HepG2 (cell line): ENCODE measurements around the gene SLC22A23. TPM values are rescaled to one million over a fixed set of nuclear protein-coding genes. Genes with fewer than 3 reads are reported as not detected.

Experiments used
- ATF7 ChIP-seq, 2 experiments: fragments of 450-650 bp in 1 of 2; sonication (generic) in 1 of 2; formaldehyde crosslinking in 1 of 2; IDR thresholded peaks; 2 replicates each; pipeline versions ENCODE4 v1.4.0 to v1.6.1; 2016 to 2020; ENCODE audit warnings: antibody characterized with exemption in 1 of 2, mild to moderate bottlenecking in 1 of 2, missing genetic modification reagents in 1 of 2
- BHLHE40 ChIP-seq: IDR thresholded peaks from 2 replicates; pipeline ENCODE4 v1.6.1; 2011; ENCODE audit warnings: low read length, improper control_type of control experiment
- BRD4 ChIP-seq: sonication (generic); formaldehyde crosslinking; IDR thresholded peaks from 2 replicates; pipeline ENCODE4 v1.4.0; 2020; ENCODE audit warnings: missing genetic modification reagents
- EP300 ChIP-seq, 3 experiments: sonication (generic) in 1 of 3; formaldehyde crosslinking in 1 of 3; IDR thresholded peaks; 2 replicates each; pipeline versions ENCODE4 v1.5.1 to v1.6.1; 2011 to 2020; ENCODE audit warnings: low read depth in 2 of 3, low read length in 2 of 3, borderline replicate concordance in 1 of 3, improper control_type of control experiment in 1 of 3, mild to moderate bottlenecking in 1 of 3, missing genetic modification reagents in 1 of 3, moderate library complexity in 1 of 3
- HDAC1 ChIP-seq: sonication (generic); formaldehyde crosslinking; IDR thresholded peaks from 2 replicates; pipeline ENCODE4 v1.5.1; 2020; ENCODE audit warnings: mild to moderate bottlenecking, missing genetic modification reagents
- KMT2A ChIP-seq: sonication (generic); formaldehyde crosslinking; IDR thresholded peaks from 2 replicates; pipeline ENCODE4 v1.4.0; 2020; ENCODE audit warnings: missing genetic modification reagents
- KMT2B ChIP-seq: IDR thresholded peaks from 2 replicates; pipeline ENCODE4 v1.6.1; 2016; ENCODE audit warnings: missing genetic modification reagents, missing compliant biosample characterization
- NFRKB ChIP-seq: fragments of 450-650 bp; IDR thresholded peaks from 2 replicates; pipeline ENCODE4 v1.6.1; 2017
- SMAD3 ChIP-seq: sonication (generic); formaldehyde crosslinking; IDR thresholded peaks from 2 replicates; pipeline ENCODE4 v1.4.0; 2020; ENCODE audit warnings: missing genetic modification reagents
- XRCC5 ChIP-seq: fragments of 200-400 bp; formaldehyde crosslinking; optimal IDR thresholded peaks from 2 replicates; pipeline ENCODE3; 2017; ENCODE audit warnings: mild to moderate bottlenecking, low read length
- ZBTB1 ChIP-seq: sonication (generic); formaldehyde crosslinking; IDR thresholded peaks from 2 replicates; pipeline ENCODE4 v1.4.0; 2020; ENCODE audit warnings: missing genetic modification reagents, borderline replicate concordance
- ZNF510 ChIP-seq: sonication (generic); formaldehyde crosslinking; IDR thresholded peaks from 2 replicates; pipeline ENCODE4 v1.4.0; 2020; ENCODE audit warnings: low read depth, mild to moderate bottlenecking, missing genetic modification reagents
- ZNF850 ChIP-seq: sonication (generic); formaldehyde crosslinking; conservative IDR thresholded peaks from 2 replicates; pipeline ENCODE4 v1.9.0; 2021; ENCODE audit warnings: mild to moderate bottlenecking, missing genetic modification reagents
- polyA plus RNA-seq, 8 experiments: library from polyadenylated mRNA; depleted of rRNA in 3 of 8; stranded (reverse) in 7 of 8; unstranded in 1 of 8; fragments of >200 nt; fragmentation: Illumina TruSeq in 4 of 8; extraction: Trizol in 4 of 8; gene quantifications; 2 replicates each; pipeline versions ENCODE4 v1.2.1 to v1.2.3, GENCODE V29; 2011 to 2016; ENCODE audit warnings: low read depth in 4 of 8, missing spikeins in 1 of 8, mixed read lengths in 1 of 8; ENCODE audit not compliant: insufficient read depth in 1 of 8
- total RNA-seq, 5 experiments: library from RNA; depleted of rRNA; stranded (reverse); fragments of >200 nt; fragmentation: Illumina TruSeq; extraction: Trizol; gene quantifications; 2 replicates each; pipeline ENCODE4 v1.2.3, GENCODE V29; 2016; ENCODE audit warnings: low read depth in 1 of 5
- TF ChIP-seq, protein P1 (sequence below): sonication (generic); formaldehyde crosslinking; IDR thresholded peaks from 2 replicates; pipeline ENCODE4 v1.8.0; 2022; ENCODE audit warnings: mild to moderate bottlenecking, missing genetic modification reagents, moderate library complexity
- TF ChIP-seq, protein P2 (sequence below): IDR thresholded peaks from 2 replicates; pipeline ENCODE4 v1.6.1; 2016; ENCODE audit warnings: low read depth
- TF ChIP-seq, protein P3 (sequence below): IDR thresholded peaks from 2 replicates; pipeline ENCODE4 v1.6.1; 2016; ENCODE audit warnings: mild to moderate bottlenecking, missing biosample characterization, missing genetic modification reagents
- TF ChIP-seq, protein P4 (sequence below): IDR thresholded peaks from 2 replicates; pipeline ENCODE4 v1.4.0; 2020; ENCODE audit warnings: mild to moderate bottlenecking, missing genetic modification reagents

Gene SLC22A23
- total and polyA plus RNA-seq, 2 of the 13 experiments (the other 11 are each of a cell fraction or from before 2014, with no cell fraction given): 11.8 to 17.5 TPM

DNA sequence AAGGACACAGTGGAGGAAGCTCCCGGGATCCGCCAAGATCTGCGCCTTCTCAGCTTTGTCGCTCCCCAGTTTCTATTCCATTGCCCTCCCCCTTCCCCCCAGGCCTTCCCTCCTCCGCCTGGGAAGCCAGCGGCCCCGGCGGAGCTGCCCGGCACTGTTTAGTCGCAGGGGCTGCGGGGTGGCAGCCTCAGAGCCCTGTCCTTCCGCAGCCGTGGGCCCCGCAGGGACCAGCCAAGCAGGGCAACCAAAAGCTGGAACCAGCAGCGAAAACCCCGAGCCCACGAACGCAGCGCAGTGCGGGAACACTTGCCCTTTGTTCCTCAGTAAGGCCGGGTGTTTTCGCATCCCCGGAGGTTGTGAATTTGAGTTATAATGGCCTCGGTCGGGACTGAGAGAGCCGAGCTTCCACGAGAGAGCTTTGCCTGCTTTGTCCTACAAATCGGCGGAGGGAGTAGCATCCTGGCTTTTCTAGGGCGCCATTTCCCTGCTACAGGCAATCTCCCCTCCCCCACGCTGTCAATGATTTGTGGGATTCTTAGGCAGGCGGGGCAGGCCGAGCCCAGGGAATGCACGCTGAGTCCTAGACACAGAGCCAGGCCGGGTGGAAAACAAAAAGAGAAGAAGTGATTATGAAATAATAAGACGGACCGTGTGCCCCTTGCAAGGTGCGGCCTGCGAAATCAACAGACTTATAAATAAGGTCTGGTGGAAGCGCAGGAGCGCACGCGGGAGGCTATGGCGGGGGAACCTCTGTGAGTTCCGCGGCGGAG lies 225.4 kb downstream of the SLC22A23 start (continued):
- TF ChIP-seq XRCC5 (peak; percentile 84), ZBTB1 (no peak; the same call in 1 of the 2 replicates), ZNF850 (CRISPR knock-in tag) (no peak), KMT2A (CRISPR knock-in tag) (peak; percentile 69; the same call in 1 of the 2 replicates), NFRKB (no peak), ATF7 (IDR thresholded peaks at IDR 0.05) (no peak), ATF7 (CRISPR knock-in tag; IDR thresholded peaks at IDR 0.05) (no peak), EP300 (IDR thresholded peaks at IDR 0.05; ENCODE audit: low read depth in 2 of 2, low read length in 2 of 2) (peak in 1 of 2 experiments; percentile 63; a peak in 1 of 4 replicates), EP300 (CRISPR knock-in tag; IDR thresholded peaks at IDR 0.05; ENCODE audit: borderline replicate concordance) (peak; percentile 52), SMAD3 (CRISPR knock-in tag) (no peak), ZNF510 (no peak), HDAC1 (CRISPR knock-in tag) (peak; percentile 71), BHLHE40 (no peak), KMT2B (no peak), BRD4 (CRISPR knock-in tag) (peak; percentile 18; the same call in 1 of the 2 replicates)
- TF ChIP-seq, protein P1, sequence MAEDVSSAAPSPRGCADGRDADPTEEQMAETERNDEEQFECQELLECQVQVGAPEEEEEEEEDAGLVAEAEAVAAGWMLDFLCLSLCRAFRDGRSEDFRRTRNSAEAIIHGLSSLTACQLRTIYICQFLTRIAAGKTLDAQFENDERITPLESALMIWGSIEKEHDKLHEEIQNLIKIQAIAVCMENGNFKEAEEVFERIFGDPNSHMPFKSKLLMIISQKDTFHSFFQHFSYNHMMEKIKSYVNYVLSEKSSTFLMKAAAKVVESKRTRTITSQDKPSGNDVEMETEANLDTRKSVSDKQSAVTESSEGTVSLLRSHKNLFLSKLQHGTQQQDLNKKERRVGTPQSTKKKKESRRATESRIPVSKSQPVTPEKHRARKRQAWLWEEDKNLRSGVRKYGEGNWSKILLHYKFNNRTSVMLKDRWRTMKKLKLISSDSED (CRISPR knock-in tag): no peak
- TF ChIP-seq, protein P2, sequence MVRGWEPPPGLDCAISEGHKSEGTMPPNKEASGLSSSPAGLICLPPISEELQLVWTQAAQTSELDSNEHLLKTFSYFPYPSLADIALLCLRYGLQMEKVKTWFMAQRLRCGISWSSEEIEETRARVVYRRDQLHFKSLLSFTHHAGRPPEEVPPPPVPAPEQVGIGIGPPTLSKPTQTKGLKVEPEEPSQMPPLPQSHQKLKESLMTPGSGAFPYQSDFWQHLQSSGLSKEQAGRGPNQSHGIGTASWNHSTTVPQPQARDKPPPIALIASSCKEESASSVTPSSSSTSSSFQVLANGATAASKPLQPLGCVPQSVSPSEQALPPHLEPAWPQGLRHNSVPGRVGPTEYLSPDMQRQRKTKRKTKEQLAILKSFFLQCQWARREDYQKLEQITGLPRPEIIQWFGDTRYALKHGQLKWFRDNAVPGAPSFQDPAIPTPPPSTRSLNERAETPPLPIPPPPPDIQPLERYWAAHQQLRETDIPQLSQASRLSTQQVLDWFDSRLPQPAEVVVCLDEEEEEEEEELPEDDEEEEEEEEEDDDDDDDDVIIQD: no peak
- TF ChIP-seq, protein P3, sequence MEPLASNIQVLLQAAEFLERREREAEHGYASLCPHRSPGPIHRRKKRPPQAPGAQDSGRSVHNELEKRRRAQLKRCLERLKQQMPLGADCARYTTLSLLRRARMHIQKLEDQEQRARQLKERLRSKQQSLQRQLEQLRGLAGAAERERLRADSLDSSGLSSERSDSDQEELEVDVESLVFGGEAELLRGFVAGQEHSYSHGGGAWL: no peak
- TF ChIP-seq, protein P4, sequence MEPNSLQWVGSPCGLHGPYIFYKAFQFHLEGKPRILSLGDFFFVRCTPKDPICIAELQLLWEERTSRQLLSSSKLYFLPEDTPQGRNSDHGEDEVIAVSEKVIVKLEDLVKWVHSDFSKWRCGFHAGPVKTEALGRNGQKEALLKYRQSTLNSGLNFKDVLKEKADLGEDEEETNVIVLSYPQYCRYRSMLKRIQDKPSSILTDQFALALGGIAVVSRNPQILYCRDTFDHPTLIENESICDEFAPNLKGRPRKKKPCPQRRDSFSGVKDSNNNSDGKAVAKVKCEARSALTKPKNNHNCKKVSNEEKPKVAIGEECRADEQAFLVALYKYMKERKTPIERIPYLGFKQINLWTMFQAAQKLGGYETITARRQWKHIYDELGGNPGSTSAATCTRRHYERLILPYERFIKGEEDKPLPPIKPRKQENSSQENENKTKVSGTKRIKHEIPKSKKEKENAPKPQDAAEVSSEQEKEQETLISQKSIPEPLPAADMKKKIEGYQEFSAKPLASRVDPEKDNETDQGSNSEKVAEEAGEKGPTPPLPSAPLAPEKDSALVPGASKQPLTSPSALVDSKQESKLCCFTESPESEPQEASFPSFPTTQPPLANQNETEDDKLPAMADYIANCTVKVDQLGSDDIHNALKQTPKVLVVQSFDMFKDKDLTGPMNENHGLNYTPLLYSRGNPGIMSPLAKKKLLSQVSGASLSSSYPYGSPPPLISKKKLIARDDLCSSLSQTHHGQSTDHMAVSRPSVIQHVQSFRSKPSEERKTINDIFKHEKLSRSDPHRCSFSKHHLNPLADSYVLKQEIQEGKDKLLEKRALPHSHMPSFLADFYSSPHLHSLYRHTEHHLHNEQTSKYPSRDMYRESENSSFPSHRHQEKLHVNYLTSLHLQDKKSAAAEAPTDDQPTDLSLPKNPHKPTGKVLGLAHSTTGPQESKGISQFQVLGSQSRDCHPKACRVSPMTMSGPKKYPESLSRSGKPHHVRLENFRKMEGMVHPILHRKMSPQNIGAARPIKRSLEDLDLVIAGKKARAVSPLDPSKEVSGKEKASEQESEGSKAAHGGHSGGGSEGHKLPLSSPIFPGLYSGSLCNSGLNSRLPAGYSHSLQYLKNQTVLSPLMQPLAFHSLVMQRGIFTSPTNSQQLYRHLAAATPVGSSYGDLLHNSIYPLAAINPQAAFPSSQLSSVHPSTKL: peak; percentile 68
